Naive thymus-derived CD4-positive, alpha-beta T cell (primary cell): ENCODE data around the gene MUC6. TPM values are rescaled to one million over a fixed set of nuclear protein-coding genes. Genes with fewer than 3 reads are reported as not detected.

ENCODE experiments used
- ATAC-seq: fragments of 150-1000 bp; cut with Tn5 transposase; 2 replicates; pipeline ENCODE4 v1.10.0; 2021; ENCODE audit warnings: mild to moderate bottlenecking, moderate library complexity
- CTCF ChIA-PET: fragments of 350-600 bp; sonication (Branson Sonifier 250); formaldehyde crosslinking; loops from one replicate; lab custom pipeline; 2021; ENCODE audit warnings: antibody characterized with exemption; lab: Charles Lee
- POLR2A ChIA-PET: fragments of 350-600 bp; sonication (Branson Sonifier 250); formaldehyde crosslinking; loops from one replicate; lab custom pipeline; 2021; ENCODE audit warnings: antibody characterized with exemption, inconsistent platforms; lab: Charles Lee
- DNase-seq, 9 donors: peaks; one replicate each; pipeline versions ENCODE4 v3.0.0 to v3.0.0-alpha.2; 2020 to 2022; ENCODE audit warnings: mixed read lengths in 1 of 9
- H3K27ac ChIP-seq: one replicate; pipeline ENCODE4 v1.7.0; 2013; ENCODE audit warnings: mild to moderate bottlenecking, low read depth, low read length, moderate library complexity
- H3K27me3 ChIP-seq, 2 donors: one replicate each; pipeline ENCODE4 v1.7.0; 2013; ENCODE audit warnings: low read length in 2 of 2, mild to moderate bottlenecking in 2 of 2, moderate library complexity in 2 of 2; ENCODE audit not compliant: control insufficient read depth in 2 of 2, insufficient read depth in 2 of 2
- H3K36me3 ChIP-seq, 3 experiments: 1 replicate in 2 of 3; 2 replicates in 1 of 3; pipeline ENCODE4 v1.7.0; 2013; ENCODE audit warnings: low read length in 3 of 3, mild to moderate bottlenecking in 3 of 3, moderate library complexity in 1 of 3; ENCODE audit not compliant: insufficient read depth in 3 of 3, control insufficient read depth in 2 of 3
- H3K4me1 ChIP-seq, 2 donors: one replicate each; pipeline ENCODE4 v1.7.0; 2013; ENCODE audit warnings: low read length in 2 of 2, mild to moderate bottlenecking in 2 of 2, moderate library complexity in 1 of 2; ENCODE audit not compliant: control insufficient read depth in 2 of 2, insufficient read depth in 2 of 2
- H3K4me3 ChIP-seq: 2 replicates; pipeline ENCODE4 v1.7.0; 2013; ENCODE audit warnings: mild to moderate bottlenecking, low read length
- H3K9me3 ChIP-seq, 3 experiments: 1 replicate in 2 of 3; 2 replicates in 1 of 3; pipeline ENCODE4 v1.7.0; 2013; ENCODE audit warnings: low read length in 3 of 3; ENCODE audit not compliant: control insufficient read depth in 2 of 3
- H3K27ac Mint-ChIP-seq, 9 donors: one replicate each; pipeline ENCODE4 v1.8.0; 2020 to 2022; ENCODE audit warnings: mixed read lengths in 9 of 9, mild to moderate bottlenecking in 8 of 9, moderate library complexity in 5 of 9, inconsistent platforms in 2 of 9
- H3K27me3 Mint-ChIP-seq, 5 donors: one replicate each; pipeline ENCODE4 v1.8.0; 2021 to 2022; ENCODE audit warnings: mixed read lengths in 5 of 5, mild to moderate bottlenecking in 1 of 5
- H3K36me3 Mint-ChIP-seq, 5 donors: one replicate each; pipeline ENCODE4 v1.8.0; 2020 to 2022; ENCODE audit warnings: mixed read lengths in 5 of 5, mild to moderate bottlenecking in 3 of 5, inconsistent platforms in 1 of 5
- H3K4me1 Mint-ChIP-seq, 7 donors: one replicate each; pipeline ENCODE4 v1.8.0; 2020 to 2022; ENCODE audit warnings: mixed read lengths in 7 of 7, mild to moderate bottlenecking in 3 of 7, inconsistent platforms in 1 of 7
- H3K4me3 Mint-ChIP-seq, 10 donors: one replicate each; pipeline ENCODE4 v1.8.0; 2020 to 2022; ENCODE audit warnings: mild to moderate bottlenecking in 10 of 10, mixed read lengths in 10 of 10, moderate library complexity in 6 of 10, inconsistent platforms in 2 of 10
- H3K9me3 Mint-ChIP-seq, 11 donors: one replicate each; pipeline ENCODE4 v1.8.0; 2020 to 2022; ENCODE audit warnings: mixed read lengths in 11 of 11, mild to moderate bottlenecking in 4 of 11, inconsistent platforms in 1 of 11, moderate library complexity in 1 of 11
- intact Hi-C, 2 donors: fragments of 100-400 bp; cut with micrococcal nuclease; formaldehyde crosslinking; loops; one replicate each; pipeline ENCODE4 v1.15.1; 2023
- polyA plus RNA-seq, 2 donors: library from polyadenylated mRNA; unstranded; fragments of 300-500 nt; fragmentation: Illumina TruSeq; gene quantifications; one replicate each; pipeline ENCODE4 v1.2.3, GENCODE V29; 2021
- total RNA-seq, 6 experiments: library from RNA in 5 of 6; stranded (reverse) in 5 of 6; gene quantifications; 1 replicate in 5 of 6; 2 replicates in 1 of 6; pipeline ENCODE4 v1.2.3 and lab custom pipeline; 2021 to 2026

The MUC6 gene
- total and polyA plus RNA-seq, 7 experiments from 2014 or later: not detected

DNA sequence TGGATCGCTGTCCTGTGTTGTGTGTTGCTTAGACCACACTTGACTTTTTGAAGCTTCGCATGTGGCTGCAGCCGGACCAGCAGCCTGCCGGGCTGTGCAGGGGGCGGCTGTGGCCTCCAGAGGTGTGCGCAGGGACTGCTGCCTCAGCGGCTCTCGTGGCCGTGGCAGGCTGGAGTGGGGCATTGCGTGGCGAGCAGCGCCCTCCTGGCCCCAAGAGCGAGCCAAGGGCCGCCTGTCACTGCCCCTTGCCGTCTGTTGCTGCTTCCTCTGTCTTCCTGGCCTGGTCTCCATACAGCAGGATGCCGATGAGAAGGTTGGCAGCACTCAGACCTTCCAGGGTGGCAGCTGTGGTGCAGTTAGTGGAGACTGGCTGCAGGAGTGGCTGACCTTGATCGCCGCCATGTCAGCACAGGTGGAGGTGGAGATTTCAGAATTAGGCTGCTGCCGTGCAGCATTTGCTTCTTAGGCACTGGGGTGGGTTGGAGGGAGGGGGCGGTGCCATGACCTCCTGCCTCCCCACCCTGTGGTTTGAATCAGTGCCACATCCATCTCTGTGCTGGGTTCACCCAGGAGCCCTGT lies 34.0 kb downstream of the MUC6 start:
- ChIA-PET POLR2A (no interaction called here), CTCF (no interaction called here)
- Histone ChIP-seq H3K4me1 (no peaks in the 10 kb centered on the region), H3K27ac (no peak overlapping the region), H3K36me3 (peaks cover 0 to 81% (median 12%) of the 10 kb centered on the region in 3 experiments), H3K4me3 (no peak overlapping the region), H3K27me3 (no peaks in the 10 kb centered on the region), H3K9me3 (no peaks in the 10 kb centered on the region)
- intact Hi-C loops: no loop called here
- DNase-seq: no peak
- no peak for ATAC-seq
- Mint-ChIP-seq H3K4me3 (no peak overlapping the region), H3K27ac (peak overlapping the region in 1 of 9 donors; percentile 45), H3K36me3 (peaks cover 6 to 33% (median 13%) of the 10 kb centered on the region in 5 donors), H3K27me3 (no peaks in the 10 kb centered on the region), H3K4me1 (peaks cover 0 to 11% (median 0%) of the 10 kb centered on the region in 7 donors), H3K9me3 (no peaks in the 10 kb centered on the region)

DNA sequence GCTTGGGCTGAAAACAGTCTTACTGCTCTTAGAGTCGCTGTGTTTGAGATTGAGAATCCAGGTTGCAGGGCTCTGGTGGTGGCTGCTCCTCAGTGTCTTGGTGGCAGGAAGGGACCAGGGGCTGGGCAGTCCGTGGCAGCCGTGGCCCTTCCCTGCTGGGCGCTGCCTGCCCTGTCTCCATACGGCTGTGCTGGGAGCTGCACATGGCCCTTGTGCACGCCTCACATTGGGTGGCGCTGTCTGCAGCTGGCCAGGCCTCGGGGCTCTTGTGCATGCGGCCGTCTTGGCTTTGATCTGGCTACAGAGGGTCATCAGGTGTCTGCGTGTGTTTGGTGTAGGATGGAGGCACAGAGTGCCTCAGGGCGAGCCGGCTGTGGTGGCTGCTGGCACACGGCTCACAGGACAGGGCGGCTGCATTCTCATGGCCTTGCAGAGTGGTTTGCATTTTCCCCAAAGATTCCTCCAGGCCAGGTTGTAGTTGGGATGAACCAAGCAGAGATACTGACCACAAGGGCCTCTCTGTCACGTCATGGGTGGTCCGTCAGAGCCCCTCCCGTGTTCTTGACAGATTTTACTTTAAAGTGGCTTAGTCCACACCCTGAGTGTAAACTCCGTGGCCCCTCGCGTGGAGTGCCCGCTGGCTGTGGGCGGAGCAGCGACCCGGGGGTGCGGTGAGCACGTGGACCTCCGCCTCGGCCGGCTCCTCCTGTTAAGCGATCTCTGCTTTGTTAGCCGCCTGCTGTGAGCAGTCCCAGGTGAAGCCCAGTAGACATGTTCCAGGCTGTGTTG lies 34.7 kb downstream of the MUC6 start:
- Mint-ChIP-seq H3K4me1 (peaks cover 0 to 11% (median 0%) of the 10 kb centered on the region in 7 donors), H3K9me3 (no peaks in the 10 kb centered on the region), H3K27ac (no peak overlapping the region), H3K4me3 (no peak overlapping the region), H3K36me3 (peaks cover 6 to 36% (median 13%) of the 10 kb centered on the region in 5 donors), H3K27me3 (no peaks in the 10 kb centered on the region)
- CTCF ChIA-PET: no interaction called here
- Histone ChIP-seq H3K9me3 (no peaks in the 10 kb centered on the region), H3K36me3 (peaks cover 0 to 80% (median 5%) of the 10 kb centered on the region in 3 experiments), H3K27me3 (no peaks in the 10 kb centered on the region), H3K4me3 (no peak overlapping the region), H3K4me1 (no peaks in the 10 kb centered on the region), H3K27ac (no peak overlapping the region)
- POLR2A ChIA-PET: no interaction called here
- intact Hi-C loops: no loop called here
- DNase-seq (no peak), ATAC-seq (no peak)

- peaks cover 0 to 81% (median 8%) of the 10 kb centered on the region in 3 experiments for H3K36me3 ChIP-seq
- no peak for DNase-seq
- intact Hi-C loops: no loop called here
- CTCF ChIA-PET: no interaction called here
- H3K9me3 Mint-ChIP-seq: peaks cover 0 to 3% (median 0%) of the 10 kb centered on the region in 11 donors
- no peaks in the 10 kb centered on the region for H3K27me3 Mint-ChIP-seq
- ATAC-seq: no peak
- no peak overlapping the region for H3K27ac ChIP-seq
- no peaks in the 10 kb centered on the region for H3K9me3 ChIP-seq
- H3K4me3 Mint-ChIP-seq: no peak overlapping the region
- H3K36me3 Mint-ChIP-seq: peaks cover 9 to 41% (median 15%) of the 10 kb centered on the region in 5 donors
- H3K4me1 Mint-ChIP-seq: peaks cover 3 to 21% (median 9%) of the 10 kb centered on the region in 7 donors
- peak overlapping the region in 1 of 9 donors; percentile 75 for H3K27ac Mint-ChIP-seq
- POLR2A ChIA-PET: no interaction called here
- no peaks in the 10 kb centered on the region for H3K27me3 ChIP-seq
- H3K4me3 ChIP-seq: no peak overlapping the region
- no peaks in the 10 kb centered on the region for H3K4me1 ChIP-seq
These were observed 35.9 kb downstream of the MUC6 start for GRCh38 chr11:1000357-1001278.

DNA sequence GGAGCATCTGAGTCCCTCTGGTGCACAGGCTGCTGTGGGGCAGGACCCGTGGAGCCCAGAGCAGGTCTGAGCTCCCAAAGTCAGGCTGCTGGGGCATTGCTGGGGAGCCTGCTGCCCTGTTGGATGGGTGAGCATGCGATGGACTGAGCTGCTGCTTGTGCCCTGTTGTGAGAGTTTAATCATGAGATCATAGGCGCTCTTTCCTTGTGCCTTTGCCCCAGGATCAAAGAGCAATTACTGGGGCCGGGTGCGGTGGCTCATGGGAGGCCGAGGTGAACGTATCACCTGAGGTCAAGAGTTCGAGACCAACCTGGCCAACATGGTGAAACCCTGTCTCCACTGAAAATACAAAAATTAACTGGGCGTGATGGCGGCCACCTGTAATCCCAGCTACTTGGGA lies 37.5 kb downstream of the MUC6 start:
- Mint-ChIP-seq H3K36me3 (peaks cover 12 to 39% (median 17%) of the 10 kb centered on the region in 5 donors), H3K4me3 (no peak overlapping the region)

GRCh38 chr11:997907-998306 lies 38.6 kb downstream of the MUC6 start:
- H3K27ac ChIP-seq: no peak overlapping the region
- no peaks in the 10 kb centered on the region for H3K9me3 ChIP-seq
- H3K4me3 ChIP-seq: no peak overlapping the region
- Mint-ChIP-seq H3K4me3 (no peak overlapping the region), H3K4me1 (peaks cover 11 to 26% (median 13%) of the 10 kb centered on the region in 7 donors), H3K27me3 (no peaks in the 10 kb centered on the region), H3K27ac (no peak overlapping the region), H3K9me3 (peaks cover 0 to 3% (median 0%) of the 10 kb centered on the region in 11 donors), H3K36me3 (peaks cover 12 to 33% (median 16%) of the 10 kb centered on the region in 5 donors)
- POLR2A ChIA-PET: no interaction called here
- no peaks in the 10 kb centered on the region for H3K27me3 ChIP-seq
- peaks cover 0 to 77% (median 20%) of the 10 kb centered on the region in 3 experiments for H3K36me3 ChIP-seq
- no peak for DNase-seq
- CTCF ChIA-PET: no interaction called here
- intact Hi-C loops: no loop called here
- no peak for ATAC-seq
- no peaks in the 10 kb centered on the region for H3K4me1 ChIP-seq

More for the DNA sequence above, 37.5 kb downstream of the MUC6 start:
- peaks cover 0 to 77% (median 18%) of the 10 kb centered on the region in 3 experiments for H3K36me3 ChIP-seq
- intact Hi-C loops: no loop called here
- ChIA-PET CTCF (no interaction called here), POLR2A (interaction anchor here (0.6 kb wide), 1 partner anchor 43 kb away, joined by 3 read pairs; no protein-coding TSS in a partner anchor)
- H3K4me3 ChIP-seq: no peak overlapping the region
- no peaks in the 10 kb centered on the region for H3K27me3 ChIP-seq
- H3K4me1 Mint-ChIP-seq: peaks cover 11 to 26% (median 15%) of the 10 kb centered on the region in 7 donors
- no peak for ATAC-seq
- H3K9me3 ChIP-seq: no peaks in the 10 kb centered on the region
- peaks cover 0 to 3% (median 0%) of the 10 kb centered on the region in 11 donors for H3K9me3 Mint-ChIP-seq
- H3K27ac Mint-ChIP-seq: no peak overlapping the region
- no peaks in the 10 kb centered on the region for H3K27me3 Mint-ChIP-seq
- no peak for DNase-seq
- H3K4me1 ChIP-seq: no peaks in the 10 kb centered on the region
- H3K27ac ChIP-seq: no peak overlapping the region

- Mint-ChIP-seq H3K4me3 (no peak overlapping the region), H3K9me3 (peaks cover 0 to 3% (median 0%) of the 10 kb centered on the region in 11 donors), H3K4me1 (peaks cover 11 to 22% (median 13%) of the 10 kb centered on the region in 7 donors), H3K36me3 (peaks cover 12 to 34% (median 15%) of the 10 kb centered on the region in 5 donors), H3K27ac (peak overlapping the region in 5 of 9 donors; percentile 9 to 68 (median 38)), H3K27me3 (no peaks in the 10 kb centered on the region)
- H3K9me3 ChIP-seq: no peaks in the 10 kb centered on the region
- no peak for DNase-seq
- ChIA-PET POLR2A (no interaction called here), CTCF (no interaction called here)
- no peak for ATAC-seq
- no peak overlapping the region for H3K27ac ChIP-seq
- peaks cover 0 to 77% (median 23%) of the 10 kb centered on the region in 3 experiments for H3K36me3 ChIP-seq
- no peaks in the 10 kb centered on the region for H3K27me3 ChIP-seq
- intact Hi-C loops: no loop called here
- no peaks in the 10 kb centered on the region for H3K4me1 ChIP-seq
- no peak overlapping the region for H3K4me3 ChIP-seq
These were observed 39.8 kb downstream of the MUC6 start for GRCh38 chr11:996681-997080.
